GM18951 (cell line): ENCODE measurements around the gene SLC45A3.
"Not testable (repeated sequence)": the region's sequence is repeated elsewhere in the genome, so short reads cannot be mapped to it uniquely, and the experiment has no call there.

Experiments used
- POLR2A ChIP-seq: IDR thresholded peaks from 4 replicates; pipeline ENCODE4 v1.6.1; 2011; ENCODE audit warnings: mild to moderate bottlenecking; ENCODE audit not compliant: insufficient read length, insufficient read depth; ENCODE audit errors: extremely low read depth
- in situ Hi-C: fragments of 300-500 bp; cut with MboI; formaldehyde crosslinking; loops from one replicate; pipeline ENCODE4 v1.12.0; 2022; ENCODE audit warnings: low sequenced_read_pairs, mixed read lengths, inconsistent platforms; ENCODE audit not compliant: unreplicated experiment

The SLC45A3 gene

DNA sequence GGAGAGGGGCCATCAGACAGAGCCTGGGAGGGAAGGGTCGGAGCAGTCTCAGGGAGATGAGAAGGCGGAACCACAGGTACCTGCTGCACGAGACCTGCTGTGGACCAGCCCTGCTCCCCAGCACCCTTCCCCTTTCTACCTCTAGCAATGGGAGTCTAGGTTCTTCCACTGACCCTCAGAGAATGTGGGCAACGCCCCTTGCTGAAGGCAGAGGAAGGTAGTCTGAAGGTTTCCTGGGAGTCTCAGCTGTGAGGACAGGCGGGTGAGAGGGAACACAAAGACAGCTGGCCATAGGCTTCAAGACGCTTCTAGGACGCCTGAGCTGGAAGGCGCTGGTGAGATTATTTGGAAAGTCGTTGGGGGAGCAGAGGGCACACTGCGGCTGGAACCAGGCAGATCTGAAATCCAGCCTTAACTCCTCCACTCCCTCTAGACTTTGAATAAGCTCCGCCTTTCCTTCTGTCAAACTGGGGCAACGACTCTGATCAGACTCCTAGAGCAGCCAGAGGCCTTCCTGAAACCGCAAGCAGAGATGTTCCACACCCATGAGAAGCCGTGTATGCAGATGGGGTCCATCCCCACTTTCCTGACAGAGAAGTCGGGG, 18.1 kb downstream of the SLC45A3 start:
- in situ Hi-C loops = loop anchor here (5.0 kb wide), 1 partner anchor 55 kb away; no protein-coding TSS in a partner anchor
- no peak for TF ChIP-seq POLR2A

DNA sequence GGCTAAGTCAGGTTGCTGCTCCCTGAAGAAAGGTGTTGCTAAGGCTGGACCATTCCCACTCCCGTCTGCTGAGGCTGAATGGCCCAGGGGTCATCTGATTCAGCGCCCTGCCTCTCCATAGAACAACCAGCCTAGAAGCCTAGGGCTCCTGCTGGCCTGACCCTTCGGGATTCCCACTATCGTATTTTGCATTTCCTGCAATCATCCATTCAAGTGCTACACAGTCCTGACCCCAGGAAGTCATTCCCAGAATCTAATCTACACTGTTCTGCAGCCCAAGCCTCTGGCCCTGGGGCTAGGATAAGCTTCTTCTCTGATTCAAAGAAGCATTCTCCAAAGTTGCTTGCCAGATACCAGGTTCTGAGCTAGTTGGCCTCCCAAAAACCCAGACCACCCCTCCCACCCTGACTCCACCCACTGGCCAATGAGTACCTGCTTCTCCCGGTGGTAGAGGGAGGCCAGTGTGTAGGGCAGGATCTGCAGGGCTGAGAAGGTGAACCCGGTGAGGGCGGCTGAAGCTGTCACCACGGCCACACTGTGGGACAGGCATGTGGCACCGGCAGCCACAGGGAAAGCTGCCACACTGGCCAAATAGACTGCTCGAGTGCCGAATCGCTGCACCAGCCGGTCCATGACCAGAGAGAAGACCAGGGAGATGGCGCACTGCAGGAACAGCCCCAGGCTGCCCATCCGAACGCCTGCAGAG, 18.7 kb downstream of the SLC45A3 start:
- in situ Hi-C loops = loop anchor here (5.0 kb wide), 1 partner anchor 56 kb away; no protein-coding TSS in a partner anchor
- no peak for TF ChIP-seq POLR2A

DNA sequence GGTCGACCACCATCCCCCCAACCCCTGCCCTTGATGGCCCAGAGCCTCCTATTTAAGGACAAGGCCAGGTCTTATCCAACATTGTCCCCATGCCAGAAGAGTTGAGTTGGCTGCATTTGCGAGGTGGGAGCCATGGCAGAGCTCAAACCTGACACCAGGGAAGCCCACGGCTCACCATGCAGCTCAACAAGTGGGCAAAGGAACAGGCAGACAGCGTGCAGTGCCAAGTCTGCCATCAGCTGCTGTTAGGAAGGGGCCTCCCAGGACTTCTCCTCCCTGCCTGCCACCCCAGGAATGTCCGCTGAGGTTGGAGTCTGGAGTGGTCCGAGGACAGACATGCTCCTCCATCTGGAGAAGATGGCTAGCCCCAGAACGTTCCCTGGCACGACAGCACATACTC, 19.9 kb downstream of the SLC45A3 start:
- no peak for TF ChIP-seq POLR2A
- in situ Hi-C loops = loop anchor here (5.0 kb wide), 1 partner anchor 57 kb away; no protein-coding TSS in a partner anchor

GRCh38 chr1:205658943-205659581, 21.2 kb downstream of the SLC45A3 start:
- no peak for TF ChIP-seq POLR2A
- in situ Hi-C loops = loop anchor here (5.0 to 10.0 kb wide), 2 partner anchors 72 to 124 kb away; no protein-coding TSS in a partner anchor

DNA sequence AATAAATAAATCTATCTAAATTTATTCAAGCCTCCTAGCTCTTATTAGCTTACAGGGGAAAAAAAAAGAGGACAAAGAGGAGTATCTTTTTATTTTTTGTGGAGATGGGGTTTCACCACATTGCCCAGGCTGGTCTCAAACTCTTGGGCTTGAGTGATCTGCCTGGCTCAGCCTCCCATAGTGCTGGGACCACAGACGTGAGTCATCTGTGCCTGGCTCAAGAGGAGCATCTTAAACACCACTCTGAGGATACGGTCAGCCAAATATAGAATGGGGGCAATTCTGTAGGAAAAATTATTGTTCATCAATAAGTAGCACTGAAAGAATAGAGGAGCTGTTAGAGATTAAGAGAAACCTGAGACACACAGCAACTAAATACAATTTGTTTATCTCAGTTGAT, 24.1 kb downstream of the SLC45A3 start:
- no peak for TF ChIP-seq POLR2A
- in situ Hi-C loops = loop anchor here (5.0 to 10.0 kb wide), 2 partner anchors 69 to 121 kb away; no protein-coding TSS in a partner anchor

GRCh38 chr1:205652984-205653383, 27.3 kb downstream of the SLC45A3 start:
- in situ Hi-C loops = loop anchor here (10.0 kb wide), 1 partner anchor 118 kb away; no protein-coding TSS in a partner anchor
- TF ChIP-seq POLR2A = no peak

DNA sequence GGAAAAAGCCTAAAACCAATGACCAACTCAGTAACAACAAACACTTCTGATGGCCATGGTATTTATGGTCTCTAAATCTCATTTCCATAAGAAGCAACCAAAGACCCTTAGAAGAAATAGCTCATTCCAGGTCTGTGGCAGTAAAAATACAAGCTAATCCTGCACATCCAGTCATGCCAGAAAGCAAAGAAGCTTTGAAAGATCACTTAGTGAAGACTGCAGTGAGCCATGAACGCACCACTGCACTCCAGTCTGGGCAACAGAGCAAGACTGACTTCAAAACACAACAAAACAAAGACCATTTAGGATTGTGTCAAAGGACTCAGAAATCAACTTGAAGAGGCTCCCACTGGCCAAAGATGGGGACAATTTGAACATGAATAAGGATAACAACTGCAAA, 30.1 kb downstream of the SLC45A3 start:
- TF ChIP-seq POLR2A = no peak

GRCh38 chr1:205645519-205645918, 34.8 kb downstream of the SLC45A3 start:
- TF ChIP-seq POLR2A = no peak
- in situ Hi-C loops = no loop called here

More for the DNA sequence above, 30.1 kb downstream of the SLC45A3 start:
- in situ Hi-C loops = loop anchor here (10.0 kb wide), 1 partner anchor 115 kb away; no protein-coding TSS in a partner anchor

GRCh38 chr1:205642679-205643307, 37.5 kb downstream of the SLC45A3 start:
- no peak for TF ChIP-seq POLR2A
- in situ Hi-C loops = no loop called here

DNA sequence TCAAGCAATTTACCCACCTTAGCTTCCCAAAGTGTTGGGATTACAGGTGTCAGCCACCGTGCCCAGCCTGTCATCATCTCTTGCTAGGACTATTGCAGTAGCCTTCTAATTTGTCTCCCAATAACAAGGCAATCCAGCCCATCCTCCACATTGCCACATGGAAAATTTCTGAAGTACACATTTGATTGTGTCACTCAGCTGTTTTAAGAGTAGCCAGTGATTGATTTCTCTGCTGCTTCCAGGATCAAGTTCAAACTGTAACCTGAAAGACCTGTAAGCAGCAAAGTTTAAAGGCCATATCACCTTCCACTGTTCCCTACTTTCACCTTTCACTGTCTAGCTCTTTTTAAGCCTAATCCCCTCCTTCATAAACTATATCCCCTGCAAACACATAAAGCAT, 40.7 kb downstream of the SLC45A3 start:
- no peak for TF ChIP-seq POLR2A
- in situ Hi-C loops = no loop called here

DNA sequence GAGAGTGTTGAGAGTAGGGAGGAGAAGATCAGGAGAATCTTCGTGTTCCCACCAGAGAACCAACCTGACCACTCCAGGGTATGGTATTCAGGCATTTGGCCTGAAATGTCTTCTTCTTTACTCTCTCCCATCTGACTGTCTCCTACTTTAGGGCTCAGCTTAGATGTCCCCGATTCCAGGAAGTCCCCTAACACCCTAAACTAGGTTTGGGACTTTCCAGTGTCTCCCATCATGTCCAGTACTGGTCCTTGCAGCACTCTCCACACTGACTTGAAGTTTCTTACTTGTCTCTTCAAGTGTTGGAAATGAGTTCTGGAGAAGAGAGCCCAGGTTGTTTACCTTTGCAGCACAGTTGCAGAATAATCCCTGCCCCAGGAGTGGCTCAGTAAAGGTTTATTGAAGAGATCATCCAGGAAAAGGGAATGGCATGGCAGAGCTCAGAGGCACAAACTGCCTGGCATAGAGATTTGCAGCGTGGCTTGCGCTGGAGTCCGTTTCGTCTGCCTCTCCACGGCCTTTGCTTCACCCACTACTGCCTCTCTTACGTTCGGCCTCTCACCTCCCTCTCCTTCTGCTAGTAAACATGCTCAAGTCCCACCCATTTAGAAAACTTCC, 42.3 kb downstream of the SLC45A3 start:
- no peak for TF ChIP-seq POLR2A
- in situ Hi-C loops = no loop called here

DNA sequence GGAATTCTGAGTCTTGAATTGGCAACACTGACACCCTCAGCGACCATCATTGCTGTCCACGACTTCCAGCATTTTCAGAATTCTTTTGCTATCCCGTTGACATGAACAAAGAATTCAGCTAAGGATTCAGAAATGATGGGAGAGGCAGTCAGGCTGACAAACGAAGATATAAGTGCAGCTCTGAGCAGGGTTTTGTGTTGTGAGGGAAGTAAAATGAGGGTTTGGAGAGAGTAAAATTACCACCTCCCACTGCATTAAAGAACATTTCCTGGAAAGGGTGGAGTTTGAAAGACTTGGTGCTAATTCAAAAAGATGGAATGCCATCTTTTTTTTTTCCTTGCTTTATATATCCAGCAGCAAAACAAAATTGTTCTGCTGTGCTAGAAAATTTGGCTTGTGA, 43.6 kb downstream of the SLC45A3 start:
- in situ Hi-C loops = no loop called here
- TF ChIP-seq POLR2A = no peak

DNA sequence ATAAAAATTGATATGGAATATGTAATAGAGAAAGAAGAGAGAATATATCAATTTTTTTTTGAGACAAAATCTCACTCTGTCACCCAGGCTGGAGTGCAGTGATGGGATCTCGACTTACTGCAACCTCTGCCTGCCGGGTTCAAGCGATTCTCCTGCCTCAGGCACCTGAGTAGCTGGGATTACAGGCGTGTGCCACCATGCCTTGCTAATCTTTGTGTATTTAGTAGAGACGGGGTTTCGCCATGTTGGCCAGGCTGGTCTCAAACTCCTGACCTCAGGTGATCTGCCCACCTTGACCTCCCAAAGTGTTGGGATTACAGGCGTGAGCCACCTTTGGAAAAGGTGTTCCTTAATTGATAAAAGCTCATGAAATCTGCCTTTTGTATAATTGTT, 44.2 kb downstream of the SLC45A3 start:
- in situ Hi-C loops = not testable (repeated sequence)
